HEK293T (cell line): Measurements from ENCODE around the gene MMP25.

Source experiments
- CTCF ChIA-PET: fragments of 350-600 bp; formaldehyde crosslinking; extraction: SDS; loops from one replicate; lab custom pipeline; 2021; ENCODE audit warnings: antibody characterized with exemption, inconsistent platforms; lab: Yijun Ruan, JAX
- POLR2A ChIA-PET: fragments of 350-600 bp; formaldehyde crosslinking; extraction: SDS; loops from one replicate; lab custom pipeline; 2020; ENCODE audit warnings: antibody characterized with exemption, inconsistent platforms; lab: Yijun Ruan, JAX
- DNase-seq: peaks from one replicate; pipeline ENCODE4 v3.0.0; 2012; ENCODE audit warnings: mixed read lengths; ENCODE audit errors: extremely low spot score
- ARNT ChIP-seq: fragments of 450-650 bp; IDR thresholded peaks from 2 replicates; pipeline ENCODE4 v1.6.1; 2017; ENCODE audit warnings: mild to moderate bottlenecking
- BHLHE40 ChIP-seq: fragments of 450-650 bp; IDR thresholded peaks from 2 replicates; pipeline ENCODE4 v1.6.1; 2016; ENCODE audit warnings: mild to moderate bottlenecking, moderate library complexity, borderline replicate concordance
- CTBP1 ChIP-seq: fragments of 450-650 bp; IDR thresholded peaks from 2 replicates; pipeline ENCODE4 v1.6.1; 2016; ENCODE audit warnings: borderline replicate concordance
- ELF4 ChIP-seq: fragments of 450-650 bp; IDR thresholded peaks from 2 replicates; pipeline ENCODE4 v1.6.1; 2017; ENCODE audit warnings: antibody characterized with exemption
- FOXA1 ChIP-seq: fragments of 450-650 bp; IDR thresholded peaks from 2 replicates; pipeline ENCODE4 v1.6.1; 2016; ENCODE audit warnings: mild to moderate bottlenecking
- FOXK2 ChIP-seq: fragments of 450-650 bp; IDR thresholded peaks from 2 replicates; pipeline ENCODE4 v1.6.1; 2016; ENCODE audit warnings: mild to moderate bottlenecking
- FOXM1 ChIP-seq: fragments of 450-650 bp; IDR thresholded peaks from 2 replicates; pipeline ENCODE4 v1.6.1; 2017; ENCODE audit warnings: mild to moderate bottlenecking, borderline replicate concordance
- HDGF ChIP-seq: fragments of 450-650 bp; IDR thresholded peaks from 2 replicates; pipeline ENCODE4 v1.6.1; 2017; ENCODE audit warnings: antibody characterized with exemption, borderline replicate concordance
- L3MBTL2 ChIP-seq: fragments of 450-650 bp; conservative IDR thresholded peaks from 2 replicates; pipeline ENCODE4 v1.6.1; 2016; ENCODE audit warnings: mild to moderate bottlenecking
- LEF1 ChIP-seq: fragments of 450-650 bp; IDR thresholded peaks from 2 replicates; pipeline ENCODE4 v1.6.1; 2017; ENCODE audit warnings: mild to moderate bottlenecking, borderline replicate concordance
- NFRKB ChIP-seq: fragments of 450-650 bp; IDR thresholded peaks from 2 replicates; pipeline ENCODE4 v1.6.1; 2016; ENCODE audit warnings: mild to moderate bottlenecking, moderate library complexity
- SP1 ChIP-seq: fragments of 450-650 bp; IDR thresholded peaks from 2 replicates; pipeline ENCODE4 v1.6.1; 2017
- SUZ12 ChIP-seq: fragments of 450-650 bp; IDR thresholded peaks from 2 replicates; pipeline ENCODE4 v1.6.1; 2016; ENCODE audit warnings: mild to moderate bottlenecking
- TARDBP ChIP-seq: fragments of 450-650 bp; IDR thresholded peaks from 2 replicates; pipeline ENCODE4 v1.6.1; 2016
- ZNF384 ChIP-seq: fragments of 450-650 bp; IDR thresholded peaks from 2 replicates; pipeline ENCODE4 v1.6.1; 2016
- TF ChIP-seq, protein P1 (sequence below): fragments of 450-650 bp; IDR thresholded peaks from 2 replicates; pipeline ENCODE4 v1.6.1; 2016

MMP25 gene

GRCh38 chr16:3009568-3010390, 36.6 kb upstream of the MMP25 start:
- ChIA-PET CTCF (interaction anchor here (0.6 to 1.7 kb wide), 4 partner anchors 9 to 23 kb away, joined by 3 to 6 read pairs (median 4); no protein-coding TSS in a partner anchor), POLR2A (interaction anchor here (1.3 to 4.3 kb wide), 3 partner anchors 9 to 29 kb away, joined by 3 to 44 read pairs (median 6); partner anchors contain the start of genes CLDN6, HCFC1R1, PKMYT1 and THOC6)
- DNase-seq: no peak
- no peak for TF ChIP-seq TARDBP
- TF ChIP-seq ELF4: no peak

DNA sequence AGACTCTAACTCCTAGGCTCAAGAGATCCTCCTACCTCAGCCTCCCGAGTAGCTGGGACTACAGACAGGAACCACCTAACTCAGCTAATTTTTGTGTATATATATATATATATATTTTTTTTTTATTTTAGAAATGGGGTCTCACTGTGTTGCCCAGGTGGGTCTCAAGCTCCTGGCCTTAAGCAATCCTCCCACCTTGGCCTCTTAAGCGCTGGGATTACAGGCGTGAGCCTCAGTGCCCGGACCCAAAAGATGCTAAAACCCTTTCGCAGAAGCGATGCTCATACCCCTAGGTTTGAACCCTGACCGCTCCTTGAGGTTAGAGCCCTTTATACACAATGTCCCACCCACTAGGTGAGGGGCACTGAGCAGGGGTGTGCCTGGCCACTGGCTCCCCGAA, 35.9 kb upstream of the MMP25 start:
- TF ChIP-seq SUZ12 (no peak), LEF1 (no peak), L3MBTL2 (no peak), FOXM1 (no peak), ARNT (no peak), ZNF384 (no peak), SP1 (no peak), ELF4 (no peak), TARDBP (no peak), CTBP1 (no peak), NFRKB (no peak), FOXK2 (no peak), HDGF (no peak)
- CTCF ChIA-PET: interaction anchor here (0.7 to 1.7 kb wide), 3 partner anchors 8 to 21 kb away, joined by 3 to 6 read pairs (median 3); no protein-coding TSS in a partner anchor
- DNase-seq: no peak
- POLR2A ChIA-PET: interaction anchor here (1.3 to 4.3 kb wide), 3 partner anchors 8 to 30 kb away, joined by 3 to 44 read pairs (median 6); partner anchors contain the start of genes CLDN6, HCFC1R1, PKMYT1 and THOC6

DNA sequence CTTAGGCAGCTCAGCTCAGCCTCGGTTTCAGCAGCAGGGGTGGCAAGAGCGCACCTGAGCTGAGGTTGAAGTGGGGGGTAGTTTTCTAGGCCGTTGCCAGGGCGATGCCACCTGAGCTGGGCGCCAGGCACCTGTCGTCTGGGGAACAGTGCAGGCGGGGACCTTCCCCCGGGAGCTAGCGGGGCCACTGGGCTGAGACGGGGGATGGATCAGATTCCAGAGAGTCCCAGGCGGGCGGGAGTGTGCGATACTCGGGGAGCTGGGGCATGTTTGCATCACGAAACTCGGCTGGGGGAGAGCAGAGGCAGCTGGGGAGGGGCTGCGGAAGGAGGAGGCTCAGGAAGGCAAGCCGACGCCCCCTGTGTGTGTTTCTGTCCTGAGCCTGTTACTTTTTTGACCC, 34.1 kb upstream of the MMP25 start:
- ChIA-PET POLR2A (interaction anchor here (1.0 to 4.3 kb wide), 4 partner anchors 10 to 32 kb away, joined by 3 to 44 read pairs (median 4); partner anchors contain the start of genes HCFC1R1, PKMYT1, THOC6 and TNFRSF12A), CTCF (interaction anchor here (0.9 kb wide), 1 partner anchor 16 kb away, joined by 3 read pairs; no protein-coding TSS in a partner anchor)
- TF ChIP-seq CTBP1: no peak
- no peak for TF ChIP-seq FOXM1
- no peak for TF ChIP-seq ARNT
- TF ChIP-seq FOXA1: no peak
- no peak for TF ChIP-seq LEF1
- no peak for TF ChIP-seq SUZ12
- TF ChIP-seq ZNF384: no peak
- TF ChIP-seq BHLHE40: no peak
- no peak for TF ChIP-seq TARDBP
- TF ChIP-seq NFRKB: no peak
- TF ChIP-seq, protein P1, sequence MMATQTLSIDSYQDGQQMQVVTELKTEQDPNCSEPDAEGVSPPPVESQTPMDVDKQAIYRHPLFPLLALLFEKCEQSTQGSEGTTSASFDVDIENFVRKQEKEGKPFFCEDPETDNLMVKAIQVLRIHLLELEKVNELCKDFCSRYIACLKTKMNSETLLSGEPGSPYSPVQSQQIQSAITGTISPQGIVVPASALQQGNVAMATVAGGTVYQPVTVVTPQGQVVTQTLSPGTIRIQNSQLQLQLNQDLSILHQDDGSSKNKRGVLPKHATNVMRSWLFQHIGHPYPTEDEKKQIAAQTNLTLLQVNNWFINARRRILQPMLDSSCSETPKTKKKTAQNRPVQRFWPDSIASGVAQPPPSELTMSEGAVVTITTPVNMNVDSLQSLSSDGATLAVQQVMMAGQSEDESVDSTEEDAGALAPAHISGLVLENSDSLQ: no peak
- no peak for TF ChIP-seq HDGF
- TF ChIP-seq SP1: no peak
- no peak for TF ChIP-seq ELF4
- no peak for TF ChIP-seq L3MBTL2
- no peak for TF ChIP-seq FOXK2
- no peak for DNase-seq

DNA sequence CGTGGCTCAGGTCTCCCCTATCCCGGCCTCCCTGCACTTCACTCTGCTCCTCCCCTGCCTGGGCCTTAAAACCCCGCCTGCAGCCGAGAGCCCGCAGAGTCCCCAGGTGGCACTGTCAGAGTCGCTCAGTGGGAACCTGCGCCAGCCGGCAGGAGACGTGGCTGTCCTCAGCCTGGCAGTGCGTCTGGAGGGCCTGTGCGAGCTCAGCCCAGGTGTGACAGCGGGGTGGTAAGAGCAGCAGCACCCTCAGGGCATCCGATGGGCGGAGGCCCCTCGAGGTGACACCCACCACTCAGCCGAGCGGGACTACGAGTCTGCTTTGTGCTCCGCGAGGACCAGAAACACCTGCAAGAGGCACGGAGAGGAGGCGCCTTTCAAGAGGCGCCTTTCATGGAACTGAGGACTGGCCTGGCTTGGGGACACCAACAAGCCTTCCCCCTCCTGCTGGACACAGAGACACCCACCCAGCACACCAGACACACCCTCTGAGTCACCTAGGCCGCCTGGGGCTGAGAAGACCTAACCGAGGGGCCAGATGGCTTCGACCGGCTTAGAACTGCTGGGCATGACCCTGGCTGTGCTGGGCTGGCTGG, 33.4 kb upstream of the MMP25 start, which contains the start of gene CLDN9:
Gene CLDN9, plus strand, starts transcription at position 96 of the 593 bp plus-strand sequence. Its CDS starts 440 bp downstream, at position 536.
- ChIA-PET CTCF (interaction anchor here (0.9 kb wide), 1 partner anchor 15 kb away, joined by 3 read pairs; no protein-coding TSS in a partner anchor), POLR2A (interaction anchor here (1.2 to 4.3 kb wide), 2 partner anchors 9 to 26 kb away, joined by 3 to 44 read pairs; partner anchors contain the start of genes HCFC1R1, THOC6 and TNFRSF12A)
- no peak for DNase-seq
- TF ChIP-seq, protein P1: no peak
- TF ChIP-seq TARDBP: no peak
- TF ChIP-seq NFRKB: no peak
- no peak for TF ChIP-seq FOXA1
- TF ChIP-seq HDGF: no peak
- TF ChIP-seq CTBP1: no peak
- no peak for TF ChIP-seq ELF4
- TF ChIP-seq ARNT: no peak
- TF ChIP-seq SUZ12: no peak
- TF ChIP-seq L3MBTL2: no peak
- TF ChIP-seq FOXK2: no peak
- no peak for TF ChIP-seq BHLHE40
- no peak for TF ChIP-seq LEF1
- TF ChIP-seq FOXM1: no peak
- TF ChIP-seq SP1: no peak
- no peak for TF ChIP-seq ZNF384

DNA sequence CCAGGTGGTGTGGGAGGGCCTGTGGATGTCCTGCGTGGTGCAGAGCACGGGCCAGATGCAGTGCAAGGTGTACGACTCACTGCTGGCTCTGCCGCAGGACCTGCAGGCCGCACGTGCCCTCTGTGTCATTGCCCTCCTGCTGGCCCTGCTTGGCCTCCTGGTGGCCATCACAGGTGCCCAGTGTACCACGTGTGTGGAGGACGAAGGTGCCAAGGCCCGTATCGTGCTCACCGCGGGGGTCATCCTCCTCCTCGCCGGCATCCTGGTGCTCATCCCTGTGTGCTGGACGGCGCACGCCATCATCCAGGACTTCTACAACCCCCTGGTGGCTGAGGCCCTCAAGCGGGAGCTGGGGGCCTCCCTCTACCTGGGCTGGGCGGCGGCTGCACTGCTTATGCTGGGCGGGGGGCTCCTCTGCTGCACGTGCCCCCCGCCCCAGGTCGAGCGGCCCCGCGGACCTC, 32.8 kb upstream of the MMP25 start:
- ChIA-PET CTCF (interaction anchor here (0.8 kb wide), 1 partner anchor 18 kb away, joined by 3 read pairs; no protein-coding TSS in a partner anchor), POLR2A (interaction anchor here (0.7 kb wide), 1 partner anchor 31 kb away, joined by 3 read pairs; no protein-coding TSS in a partner anchor)
- DNase-seq: no peak
- TF ChIP-seq ARNT (no peak), SUZ12 (no peak), ELF4 (no peak), NFRKB (no peak), TARDBP (no peak), BHLHE40 (no peak), CTBP1 (no peak)
- TF ChIP-seq, protein P1: no peak
